GM23338 (cell line): ENCODE results near the gene MAGOH.

Experiments
- EZH2phosphoT487 ChIP-seq: fragments of 200-600 bp; sonication (generic); IDR thresholded peaks from one replicate; pipeline ENCODE4 v1.8.1; 2018; ENCODE audit warnings: antibody characterized with exemption; ENCODE audit not compliant: unreplicated experiment
- POLR2AphosphoS5 ChIP-seq: IDR thresholded peaks from 2 replicates; pipeline ENCODE4 v1.6.1; 2016; ENCODE audit warnings: antibody characterized with exemption, low read depth
- TF ChIP-seq, protein P1 (sequence below), 2 experiments: fragments of 200-600 bp in 1 of 2; sonication (generic) in 1 of 2; conservative IDR thresholded peaks; 2 replicates each; pipeline versions ENCODE4 v1.5.1 to v1.6.1; 2016 to 2017; ENCODE audit warnings: antibody characterized with exemption in 2 of 2, low read depth in 2 of 2, mild to moderate bottlenecking in 2 of 2, moderate library complexity in 1 of 2
- TF ChIP-seq, protein P2 (sequence below): IDR thresholded peaks from one replicate; pipeline ENCODE4 v1.6.1; 2018; ENCODE audit warnings: antibody characterized with exemption; ENCODE audit not compliant: unreplicated experiment

DNA sequence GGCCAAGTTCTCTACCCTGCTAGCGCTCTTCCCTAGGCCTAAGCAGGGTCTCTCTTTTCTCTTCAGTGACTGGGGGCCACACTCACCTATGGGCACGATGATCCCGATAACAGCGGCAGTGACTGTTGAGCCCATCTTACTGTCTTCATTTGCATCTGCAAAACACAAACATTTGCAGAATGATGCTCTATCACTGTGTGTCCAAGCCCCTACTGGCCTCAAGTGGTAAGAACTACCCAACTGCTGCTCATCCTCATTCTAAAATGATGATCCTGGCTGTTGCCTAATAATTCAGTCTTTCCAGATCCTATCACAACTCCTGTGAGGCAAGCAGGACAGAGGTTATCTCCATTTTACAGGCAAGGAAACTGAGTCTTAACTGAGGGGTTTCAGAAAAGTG, 16.7 kb upstream of the MAGOH start:
- TF ChIP-seq, protein P1, sequence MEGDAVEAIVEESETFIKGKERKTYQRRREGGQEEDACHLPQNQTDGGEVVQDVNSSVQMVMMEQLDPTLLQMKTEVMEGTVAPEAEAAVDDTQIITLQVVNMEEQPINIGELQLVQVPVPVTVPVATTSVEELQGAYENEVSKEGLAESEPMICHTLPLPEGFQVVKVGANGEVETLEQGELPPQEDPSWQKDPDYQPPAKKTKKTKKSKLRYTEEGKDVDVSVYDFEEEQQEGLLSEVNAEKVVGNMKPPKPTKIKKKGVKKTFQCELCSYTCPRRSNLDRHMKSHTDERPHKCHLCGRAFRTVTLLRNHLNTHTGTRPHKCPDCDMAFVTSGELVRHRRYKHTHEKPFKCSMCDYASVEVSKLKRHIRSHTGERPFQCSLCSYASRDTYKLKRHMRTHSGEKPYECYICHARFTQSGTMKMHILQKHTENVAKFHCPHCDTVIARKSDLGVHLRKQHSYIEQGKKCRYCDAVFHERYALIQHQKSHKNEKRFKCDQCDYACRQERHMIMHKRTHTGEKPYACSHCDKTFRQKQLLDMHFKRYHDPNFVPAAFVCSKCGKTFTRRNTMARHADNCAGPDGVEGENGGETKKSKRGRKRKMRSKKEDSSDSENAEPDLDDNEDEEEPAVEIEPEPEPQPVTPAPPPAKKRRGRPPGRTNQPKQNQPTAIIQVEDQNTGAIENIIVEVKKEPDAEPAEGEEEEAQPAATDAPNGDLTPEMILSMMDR (conservative IDR thresholded peaks at IDR 0.05; ENCODE audit: low read depth in 2 of 2), result no peak; a peak in 1 of 4 replicates
- TF ChIP-seq EZH2phosphoT487, result no peak
- TF ChIP-seq, protein P2, sequence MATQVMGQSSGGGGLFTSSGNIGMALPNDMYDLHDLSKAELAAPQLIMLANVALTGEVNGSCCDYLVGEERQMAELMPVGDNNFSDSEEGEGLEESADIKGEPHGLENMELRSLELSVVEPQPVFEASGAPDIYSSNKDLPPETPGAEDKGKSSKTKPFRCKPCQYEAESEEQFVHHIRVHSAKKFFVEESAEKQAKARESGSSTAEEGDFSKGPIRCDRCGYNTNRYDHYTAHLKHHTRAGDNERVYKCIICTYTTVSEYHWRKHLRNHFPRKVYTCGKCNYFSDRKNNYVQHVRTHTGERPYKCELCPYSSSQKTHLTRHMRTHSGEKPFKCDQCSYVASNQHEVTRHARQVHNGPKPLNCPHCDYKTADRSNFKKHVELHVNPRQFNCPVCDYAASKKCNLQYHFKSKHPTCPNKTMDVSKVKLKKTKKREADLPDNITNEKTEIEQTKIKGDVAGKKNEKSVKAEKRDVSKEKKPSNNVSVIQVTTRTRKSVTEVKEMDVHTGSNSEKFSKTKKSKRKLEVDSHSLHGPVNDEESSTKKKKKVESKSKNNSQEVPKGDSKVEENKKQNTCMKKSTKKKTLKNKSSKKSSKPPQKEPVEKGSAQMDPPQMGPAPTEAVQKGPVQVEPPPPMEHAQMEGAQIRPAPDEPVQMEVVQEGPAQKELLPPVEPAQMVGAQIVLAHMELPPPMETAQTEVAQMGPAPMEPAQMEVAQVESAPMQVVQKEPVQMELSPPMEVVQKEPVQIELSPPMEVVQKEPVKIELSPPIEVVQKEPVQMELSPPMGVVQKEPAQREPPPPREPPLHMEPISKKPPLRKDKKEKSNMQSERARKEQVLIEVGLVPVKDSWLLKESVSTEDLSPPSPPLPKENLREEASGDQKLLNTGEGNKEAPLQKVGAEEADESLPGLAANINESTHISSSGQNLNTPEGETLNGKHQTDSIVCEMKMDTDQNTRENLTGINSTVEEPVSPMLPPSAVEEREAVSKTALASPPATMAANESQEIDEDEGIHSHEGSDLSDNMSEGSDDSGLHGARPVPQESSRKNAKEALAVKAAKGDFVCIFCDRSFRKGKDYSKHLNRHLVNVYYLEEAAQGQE, result no peak
- no peak for TF ChIP-seq POLR2AphosphoS5
